HTERT RPE-1 (cell line): Measurements from ENCODE around the gene SERF2.
"Not testable (repeated sequence)": the region's sequence is repeated elsewhere in the genome, so short reads cannot be mapped to it uniquely, and the experiment has no call there.

Experiments used
- in situ Hi-C: fragments of 300-500 bp; cut with MboI; formaldehyde crosslinking; loops from 4 replicates; pipeline ENCODE4 v1.14.3; 2020; ENCODE audit warnings: low sequenced_read_pairs

SERF2 gene

DNA sequence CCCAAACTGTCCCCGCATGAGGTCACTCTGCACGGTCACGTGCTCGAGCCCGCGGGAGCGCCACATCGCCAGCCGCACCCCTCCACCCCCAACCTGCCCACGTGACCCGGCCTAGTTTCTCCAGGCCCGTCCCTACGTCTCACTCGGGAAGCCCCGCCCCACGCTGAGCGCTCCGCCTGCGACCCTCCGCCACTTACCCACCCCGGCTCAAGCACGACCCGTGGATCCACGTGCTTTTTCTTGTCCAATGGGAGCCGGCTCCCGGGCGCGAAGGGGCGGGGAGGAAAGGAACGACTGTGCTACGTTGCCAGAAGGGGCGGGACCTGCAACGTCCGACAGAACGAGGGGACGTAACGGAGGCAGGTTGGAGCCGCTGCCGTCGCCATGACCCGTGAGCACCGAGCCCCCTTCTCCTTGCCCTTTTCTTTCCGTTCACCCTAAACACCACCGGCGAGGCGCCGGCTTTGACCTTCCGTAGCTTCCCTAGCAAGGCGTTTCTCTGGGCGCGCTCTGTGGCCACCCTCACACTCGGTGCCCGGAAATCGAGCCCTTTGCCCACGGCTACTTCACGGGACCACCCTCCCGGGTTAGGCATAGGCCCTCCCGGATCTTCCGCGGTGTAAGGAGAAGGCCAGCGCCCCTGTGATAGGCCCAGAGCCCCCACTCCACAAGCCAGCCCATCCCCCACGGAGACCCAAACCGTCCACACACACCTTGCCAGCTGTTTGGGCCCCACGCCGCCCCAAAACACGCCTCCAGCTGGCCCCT lies at the start of gene SERF2:
Gene SERF2 (plus strand): TSS at position 328 of the 768 bp plus-strand sequence. CDS start 57 bp downstream, at position 385.
- in situ Hi-C loops: no loop called here

DNA sequence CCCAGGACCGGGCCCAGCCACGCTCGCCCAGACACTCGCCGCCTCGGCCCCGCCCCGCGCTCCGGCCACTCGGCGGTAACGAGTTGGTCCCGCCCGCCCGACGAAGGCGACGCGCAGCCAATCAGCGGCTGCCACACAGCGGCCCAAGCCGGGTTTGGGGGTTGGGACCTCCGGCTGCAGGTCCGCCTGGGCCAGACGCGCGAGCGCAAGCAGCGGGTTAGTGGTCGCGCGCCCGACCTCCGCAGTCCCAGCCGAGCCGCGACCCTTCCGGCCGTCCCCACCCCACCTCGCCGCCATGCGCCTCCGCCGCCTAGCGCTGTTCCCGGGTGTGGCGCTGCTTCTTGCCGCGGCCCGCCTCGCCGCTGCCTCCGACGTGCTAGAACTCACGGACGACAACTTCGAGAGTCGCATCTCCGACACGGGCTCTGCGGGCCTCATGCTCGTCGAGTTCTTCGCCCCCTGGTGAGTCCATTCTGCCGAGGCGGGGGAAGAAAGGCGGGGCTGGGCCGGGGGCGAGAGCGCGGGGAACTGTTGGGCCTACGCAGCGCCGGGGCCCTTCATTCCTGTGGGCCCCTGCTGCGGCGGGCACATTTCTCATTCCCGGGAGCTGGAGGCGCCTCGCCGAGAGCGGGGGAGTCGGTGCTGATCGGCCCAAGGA lies 45.7 kb upstream of the SERF2 start, which contains the start of gene PDIA3:
Gene PDIA3 (plus strand): TSS at position 194 of the 658 bp plus-strand sequence. CDS start 102 bp downstream, at position 296.
- in situ Hi-C loops: not testable (repeated sequence)

DNA sequence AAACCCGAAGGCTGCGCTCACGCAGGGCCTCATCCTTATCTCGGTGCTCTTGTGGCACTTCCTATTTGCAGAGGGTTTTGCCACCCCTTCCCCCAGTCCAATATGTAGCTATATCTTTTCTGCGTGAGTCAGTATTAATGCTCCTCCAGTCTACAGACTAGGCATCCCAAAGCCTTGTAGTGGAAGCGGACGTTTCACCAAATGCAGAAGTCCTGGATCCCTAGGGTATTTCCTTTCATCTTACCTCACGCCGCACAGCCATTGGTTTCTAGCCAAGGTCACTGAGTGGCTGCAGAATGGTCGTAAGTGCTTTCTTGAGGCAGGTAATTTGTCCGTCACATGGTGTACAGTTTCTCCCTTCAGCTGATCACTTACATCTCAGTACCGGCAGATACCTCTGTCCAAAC lies 45.2 kb upstream of the SERF2 start:
- in situ Hi-C loops: not testable (repeated sequence)

DNA sequence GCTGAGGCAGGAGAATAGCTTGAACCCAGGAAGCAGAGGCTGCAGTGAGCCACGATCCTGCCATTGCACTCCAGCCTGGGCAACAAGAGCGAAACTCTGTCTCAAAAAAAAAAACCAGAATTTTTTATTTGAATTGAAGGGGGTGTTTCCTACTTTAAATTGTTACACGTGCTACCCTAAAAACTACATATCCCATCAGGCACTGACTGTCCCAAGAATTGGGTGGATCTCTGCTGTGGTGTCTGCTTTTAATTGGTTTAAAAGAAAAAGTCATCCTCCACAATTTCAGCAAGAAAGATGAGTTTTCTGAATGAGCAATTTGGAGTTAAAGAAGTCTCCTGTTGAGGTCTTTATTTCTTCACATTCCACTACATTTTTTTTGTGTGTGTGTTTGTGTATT lies 43.7 kb upstream of the SERF2 start:
- in situ Hi-C loops: no loop called here

DNA sequence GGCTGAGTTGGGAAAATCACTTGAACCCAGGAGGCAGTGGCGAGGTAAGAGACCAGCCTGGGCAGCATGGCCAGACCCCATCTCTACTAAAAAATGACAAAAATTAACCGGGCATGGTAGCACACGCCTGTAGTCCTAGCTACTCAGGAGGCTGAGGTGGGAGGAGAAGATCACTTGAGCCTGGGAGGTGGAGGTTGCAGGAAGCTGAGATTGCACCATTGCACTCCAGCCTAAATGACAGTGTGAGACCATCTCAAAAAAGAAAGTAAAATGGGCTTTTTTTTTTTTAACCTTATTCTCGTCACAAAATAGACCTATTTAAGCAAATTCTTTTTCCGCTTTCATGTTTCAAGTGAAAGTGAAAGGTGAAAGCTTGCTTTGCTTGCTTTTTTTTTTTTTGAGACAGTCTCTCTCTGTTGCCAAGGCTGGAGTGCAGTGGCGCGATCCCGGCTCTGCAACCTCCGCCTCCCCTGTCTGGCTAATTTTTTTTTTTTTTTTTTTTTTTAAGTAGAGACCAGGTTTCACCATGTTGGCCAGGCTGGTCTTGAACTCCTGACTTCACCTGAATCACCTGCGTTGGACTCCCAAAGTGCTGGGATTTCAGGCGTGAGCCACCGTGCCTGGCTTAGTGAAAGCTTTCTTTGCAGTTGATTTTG lies 42.3 kb upstream of the SERF2 start:
- in situ Hi-C loops: no loop called here

DNA sequence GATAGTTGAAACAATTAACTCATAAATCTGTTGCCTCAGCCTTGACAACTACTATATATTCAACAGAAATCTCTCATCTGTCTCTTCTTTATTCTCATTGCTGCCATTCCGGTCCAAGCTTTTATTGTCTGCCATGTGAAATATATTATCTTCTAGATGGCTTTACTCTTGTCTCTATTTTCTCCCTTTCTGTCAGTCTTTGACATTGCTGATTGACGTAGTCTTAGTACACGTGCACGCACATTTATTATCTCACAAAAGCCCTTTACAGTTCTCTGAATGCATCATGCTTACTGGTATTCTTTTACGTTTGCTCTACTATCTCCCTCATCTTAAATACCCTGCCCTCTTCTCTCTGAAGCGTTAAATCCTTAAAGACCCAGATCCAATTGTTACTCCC lies 40.2 kb upstream of the SERF2 start:
- in situ Hi-C loops: no loop called here

DNA sequence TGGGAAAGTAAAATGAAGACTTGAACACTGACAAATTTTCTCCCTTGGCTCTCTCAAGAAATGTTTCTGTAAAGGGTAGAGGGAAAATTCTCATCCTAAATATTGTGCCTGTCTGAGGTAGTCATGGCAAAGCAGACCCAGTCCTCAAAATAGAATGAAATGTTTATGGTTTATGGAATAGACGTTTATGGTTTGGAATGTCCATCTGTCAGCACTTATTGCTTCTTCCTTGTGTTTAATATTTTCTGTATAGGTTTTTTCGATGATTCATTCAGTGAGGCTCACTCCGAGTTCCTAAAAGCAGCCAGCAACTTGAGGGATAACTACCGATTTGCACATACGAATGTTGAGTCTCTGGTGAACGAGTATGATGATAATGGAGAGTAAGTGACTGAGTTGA lies 29.3 kb upstream of the SERF2 start:
- in situ Hi-C loops: no loop called here

DNA sequence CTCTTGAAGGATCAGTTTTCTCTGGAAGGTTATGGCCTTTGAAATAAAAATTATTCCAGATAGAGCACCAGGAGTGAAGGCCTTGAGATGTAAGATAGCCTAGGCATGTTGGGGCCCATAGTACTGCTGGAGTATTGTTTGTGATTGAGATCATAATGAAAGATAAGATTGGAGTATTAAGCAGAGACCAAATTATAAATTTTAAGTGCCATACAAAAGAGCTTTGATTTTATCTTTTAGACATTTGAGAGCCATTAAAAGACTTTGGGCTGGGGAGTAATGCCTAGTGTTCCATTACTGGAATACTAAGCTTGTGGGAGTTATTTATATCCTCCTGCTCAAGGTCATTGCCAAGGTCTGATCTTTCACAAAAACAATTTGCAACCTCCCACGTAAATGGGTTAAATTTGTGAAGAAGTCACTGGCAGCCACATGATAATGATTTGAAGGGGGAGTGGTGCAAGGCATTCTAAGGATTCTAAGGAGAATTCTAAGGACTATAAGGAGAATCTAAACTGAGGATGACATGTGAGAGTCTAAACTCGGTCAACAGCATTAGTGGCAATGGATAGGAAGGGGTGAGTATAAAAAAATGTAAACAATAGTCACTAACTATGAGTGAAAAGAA lies 28.2 kb upstream of the SERF2 start:
- in situ Hi-C loops: no loop called here

DNA sequence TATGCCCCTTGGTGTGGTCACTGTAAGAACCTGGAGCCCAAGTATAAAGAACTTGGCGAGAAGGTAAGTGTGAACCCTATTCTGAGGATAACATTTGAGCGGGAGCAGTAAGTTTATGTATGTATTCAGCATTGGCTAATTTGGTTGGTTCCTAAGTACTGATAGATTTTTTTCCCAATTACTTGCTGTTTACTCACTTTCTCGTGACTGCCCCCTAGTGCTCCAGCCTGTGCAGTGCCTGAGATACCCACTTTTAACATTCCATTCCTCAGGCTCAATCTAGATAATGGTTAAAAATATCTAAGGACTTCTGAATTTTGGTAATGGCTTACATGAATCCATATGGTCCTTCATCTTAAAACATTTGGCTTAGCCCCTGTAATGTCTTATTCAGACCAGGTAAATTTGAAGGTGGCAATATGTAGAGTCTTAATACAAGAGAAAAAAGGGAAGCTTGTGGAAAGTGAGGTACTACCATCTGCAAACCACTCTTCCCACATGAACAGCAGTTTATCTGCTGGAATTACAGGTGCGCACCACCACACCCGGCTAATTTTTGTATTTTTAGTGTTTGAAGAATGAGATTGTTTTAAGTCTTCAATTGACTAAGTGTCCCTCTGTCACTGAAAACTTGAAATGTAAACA lies 22.4 kb upstream of the SERF2 start:
- in situ Hi-C loops: no loop called here

DNA sequence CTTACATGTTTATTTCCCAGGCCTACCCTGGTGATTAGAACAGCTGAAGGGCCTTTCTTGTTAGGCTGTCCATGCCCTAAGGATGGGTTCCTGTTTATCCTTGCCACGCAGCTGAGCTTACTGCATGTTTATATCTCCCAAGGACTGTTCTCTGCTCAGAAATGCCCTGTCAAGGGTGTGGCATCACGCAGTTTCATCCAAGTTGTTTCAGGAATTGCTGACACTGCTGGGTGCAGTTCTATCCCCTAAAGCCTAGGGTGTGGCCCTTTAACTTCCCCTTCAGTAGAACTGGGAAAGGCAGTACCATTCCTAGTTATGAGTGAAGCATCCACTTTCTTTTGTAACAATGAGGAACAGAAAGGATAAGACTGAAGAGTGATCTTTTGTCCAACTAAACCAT lies 20.3 kb upstream of the SERF2 start:
- in situ Hi-C loops: no loop called here

DNA sequence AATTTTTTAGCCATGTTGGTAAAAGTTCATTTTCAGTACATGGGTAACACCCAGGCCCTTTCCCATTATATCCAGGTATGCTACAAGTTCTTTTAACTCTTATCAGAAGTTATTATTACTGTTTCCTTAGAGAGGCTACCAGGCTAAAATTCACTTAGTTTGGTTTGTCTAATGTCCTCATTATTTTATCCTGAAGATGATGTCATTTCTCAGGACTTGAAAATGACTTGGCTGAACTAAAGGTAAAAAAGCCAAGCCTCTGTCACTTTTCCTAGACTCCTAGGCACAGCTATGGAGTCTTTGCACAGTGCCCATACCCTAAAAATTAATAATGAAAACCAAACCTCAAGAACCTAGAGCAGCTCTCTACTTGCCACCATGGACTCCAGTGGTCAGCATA lies 19.5 kb upstream of the SERF2 start:
- in situ Hi-C loops: no loop called here

DNA sequence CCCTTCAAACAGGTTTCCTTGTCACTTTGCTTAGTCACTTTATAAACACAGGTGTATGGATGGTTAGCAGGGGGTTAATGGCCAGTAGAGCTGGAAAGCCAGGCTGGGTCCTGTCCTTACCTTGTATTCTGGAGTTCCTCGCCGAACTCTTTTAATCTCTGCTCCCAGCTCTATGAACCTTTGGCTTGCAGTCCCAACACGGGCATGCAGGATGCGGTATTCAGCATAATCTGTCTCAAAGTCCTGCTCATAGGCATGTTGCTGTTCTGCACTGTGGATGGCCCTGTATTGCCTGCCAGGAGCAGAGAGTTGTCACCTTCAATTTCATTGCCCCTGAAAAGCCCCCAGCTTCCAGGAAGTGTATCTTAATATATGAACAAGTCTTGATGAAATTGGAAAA lies 18.1 kb upstream of the SERF2 start:
- in situ Hi-C loops: no loop called here

DNA sequence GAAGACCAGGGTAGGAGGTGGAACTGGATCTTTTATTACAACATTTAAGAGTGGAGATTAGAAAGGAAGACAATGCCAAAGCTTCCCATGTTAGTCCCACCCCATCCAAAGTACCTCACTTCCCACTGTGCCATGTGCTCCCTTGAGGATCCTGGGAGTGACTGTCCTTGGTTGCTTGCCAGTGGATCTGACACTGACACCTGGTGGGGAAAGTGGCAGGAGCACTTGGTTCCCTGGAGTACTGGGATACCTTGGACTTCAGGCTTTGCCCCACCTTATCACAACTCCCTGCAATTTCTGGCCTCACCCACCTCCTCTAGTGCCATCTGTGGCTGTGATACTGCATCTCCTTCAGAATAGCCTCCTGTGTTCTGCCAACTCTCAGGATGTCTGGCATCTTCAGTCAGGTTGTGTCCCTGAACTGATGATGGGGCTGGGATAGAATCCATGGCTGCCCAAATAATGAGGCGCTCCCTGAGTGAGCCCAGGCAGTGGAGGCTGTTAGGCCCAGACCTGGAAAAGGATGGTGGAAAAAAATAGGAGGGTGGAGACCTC lies 16.6 kb upstream of the SERF2 start:
- in situ Hi-C loops: no loop called here

DNA sequence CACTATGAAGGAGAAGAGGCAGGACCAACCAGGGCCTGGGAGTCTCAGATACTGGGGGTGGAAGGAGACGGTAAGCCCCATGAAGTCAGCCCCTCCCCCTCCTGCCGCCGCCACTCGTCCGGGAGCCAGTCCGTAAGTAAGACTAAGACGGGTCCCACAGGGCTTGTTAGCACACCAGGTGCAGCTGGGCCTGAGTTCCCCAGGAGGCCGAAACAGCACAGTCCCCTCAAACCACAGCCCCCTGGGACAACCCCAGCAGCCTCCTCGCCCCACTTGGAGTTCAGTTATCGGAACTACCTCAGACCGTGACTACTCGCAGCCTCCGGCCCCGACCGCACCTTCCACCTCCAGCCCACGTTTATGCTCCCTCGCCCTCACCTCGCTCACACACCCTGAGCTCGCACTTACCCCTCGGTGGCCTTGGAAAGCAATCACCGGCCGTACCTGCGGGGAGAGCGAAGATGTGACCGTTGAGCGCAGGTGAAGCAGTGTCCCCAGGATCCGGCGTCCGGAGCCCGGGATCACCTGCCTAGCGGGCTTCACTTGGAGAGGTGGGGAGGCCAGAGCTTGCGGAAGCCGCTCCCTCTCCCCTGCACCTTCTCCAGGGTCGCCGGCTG lies 15.9 kb upstream of the SERF2 start:
- in situ Hi-C loops: no loop called here

DNA sequence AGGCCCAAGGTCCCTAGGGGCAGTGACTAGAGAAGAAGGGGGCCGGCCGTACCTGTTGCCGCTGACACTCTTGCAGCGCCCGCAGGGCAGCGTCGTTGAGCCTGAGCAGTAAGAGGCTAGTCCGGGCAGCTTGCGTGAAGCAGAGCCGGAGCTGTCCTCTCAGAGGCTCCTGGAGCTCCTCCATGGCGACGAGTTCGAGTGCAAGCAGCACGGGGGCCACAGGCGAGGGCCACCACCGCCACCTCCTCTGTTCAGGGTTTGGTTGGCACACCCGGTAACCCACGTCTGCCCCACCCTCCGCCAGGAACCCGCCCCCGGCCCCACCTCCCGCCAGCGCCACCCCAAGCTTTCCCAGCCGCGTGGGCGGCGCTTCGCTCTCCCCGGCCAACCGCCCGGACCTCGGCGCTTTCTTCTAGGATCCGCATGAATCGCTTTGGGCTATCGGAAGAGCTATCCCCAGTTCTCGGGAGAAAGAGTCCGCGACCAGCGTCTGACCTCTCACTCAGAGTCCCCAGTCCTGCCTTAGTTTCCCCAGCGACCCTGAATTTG lies 15.3 kb upstream of the SERF2 start, which contains the start of gene ELL3:
Gene ELL3 (minus strand): TSS at position 249 of the 549 bp plus-strand sequence. CDS start 65 bp downstream, at position 184.
- in situ Hi-C loops: no loop called here

DNA sequence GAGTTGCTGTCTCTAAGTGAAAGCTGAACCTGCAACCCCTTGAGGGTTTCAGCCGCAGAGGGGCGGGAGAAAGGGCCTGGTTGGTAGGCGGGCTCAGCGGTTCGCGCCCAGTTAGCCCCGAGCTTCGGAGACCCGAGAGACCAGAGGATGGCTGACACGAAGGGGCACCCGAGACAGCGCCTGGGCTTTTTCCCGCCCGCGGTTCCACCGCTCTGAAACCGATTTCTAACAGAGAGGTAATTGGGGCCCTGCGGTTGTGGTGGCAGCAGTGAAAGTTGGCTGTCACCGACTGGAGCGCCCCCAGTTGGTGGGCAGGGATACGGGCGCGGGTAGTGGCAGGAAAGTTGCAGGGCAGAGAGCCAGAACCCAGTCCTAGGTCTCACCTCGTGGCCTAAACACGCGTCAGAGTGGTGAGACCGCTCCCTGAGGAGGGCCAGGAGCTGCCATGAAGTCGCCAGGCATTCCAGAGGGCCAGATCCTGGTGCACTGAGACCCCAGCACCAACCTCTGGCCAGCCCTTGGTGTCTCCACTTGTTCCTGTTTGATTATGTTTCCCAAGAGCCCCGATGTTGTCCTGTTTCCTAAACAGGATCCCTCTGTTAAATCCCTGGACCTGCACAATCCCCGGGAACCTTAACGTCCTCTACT lies 14.7 kb upstream of the SERF2 start:
- in situ Hi-C loops: no loop called here

DNA sequence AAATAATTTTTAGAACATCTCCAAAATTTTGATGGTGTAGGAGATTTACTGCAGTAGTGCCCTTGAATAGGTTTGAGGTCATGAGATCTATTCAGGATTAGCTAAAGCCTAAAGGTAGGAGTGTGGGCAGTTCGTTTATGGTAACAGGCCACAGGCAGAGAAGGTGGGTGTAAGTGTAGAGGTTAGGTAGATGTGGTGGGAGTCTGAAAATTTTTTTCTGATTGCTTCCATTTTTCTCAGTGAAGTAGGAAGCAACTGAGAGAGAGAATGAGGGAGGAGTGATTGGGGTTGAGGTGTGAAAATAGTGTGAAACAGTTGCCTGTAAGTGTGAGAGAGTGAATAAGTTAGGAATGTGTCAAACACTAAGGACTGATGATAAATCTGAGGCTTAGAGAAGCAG lies 13.1 kb upstream of the SERF2 start:
- in situ Hi-C loops: no loop called here

DNA sequence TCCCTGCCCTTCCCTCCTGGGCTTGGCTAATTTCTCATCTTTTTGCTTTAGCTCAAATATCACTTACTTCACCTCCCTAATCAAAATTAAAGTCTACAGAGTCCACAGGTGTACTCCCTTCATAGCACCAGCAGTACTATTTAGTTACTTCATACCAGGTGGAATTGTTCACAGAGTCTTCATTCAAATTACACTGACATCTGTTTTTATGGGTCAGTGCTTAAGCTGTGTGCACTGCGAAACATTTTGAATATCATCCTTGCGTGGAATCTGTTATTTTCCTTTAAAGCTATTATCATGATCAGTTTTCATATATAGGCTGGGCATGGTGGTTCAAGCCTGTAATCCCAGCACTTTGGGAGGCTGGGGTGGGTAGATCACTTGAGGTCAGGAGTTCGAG lies 2.7 kb upstream of the SERF2 start:
- in situ Hi-C loops: no loop called here

DNA sequence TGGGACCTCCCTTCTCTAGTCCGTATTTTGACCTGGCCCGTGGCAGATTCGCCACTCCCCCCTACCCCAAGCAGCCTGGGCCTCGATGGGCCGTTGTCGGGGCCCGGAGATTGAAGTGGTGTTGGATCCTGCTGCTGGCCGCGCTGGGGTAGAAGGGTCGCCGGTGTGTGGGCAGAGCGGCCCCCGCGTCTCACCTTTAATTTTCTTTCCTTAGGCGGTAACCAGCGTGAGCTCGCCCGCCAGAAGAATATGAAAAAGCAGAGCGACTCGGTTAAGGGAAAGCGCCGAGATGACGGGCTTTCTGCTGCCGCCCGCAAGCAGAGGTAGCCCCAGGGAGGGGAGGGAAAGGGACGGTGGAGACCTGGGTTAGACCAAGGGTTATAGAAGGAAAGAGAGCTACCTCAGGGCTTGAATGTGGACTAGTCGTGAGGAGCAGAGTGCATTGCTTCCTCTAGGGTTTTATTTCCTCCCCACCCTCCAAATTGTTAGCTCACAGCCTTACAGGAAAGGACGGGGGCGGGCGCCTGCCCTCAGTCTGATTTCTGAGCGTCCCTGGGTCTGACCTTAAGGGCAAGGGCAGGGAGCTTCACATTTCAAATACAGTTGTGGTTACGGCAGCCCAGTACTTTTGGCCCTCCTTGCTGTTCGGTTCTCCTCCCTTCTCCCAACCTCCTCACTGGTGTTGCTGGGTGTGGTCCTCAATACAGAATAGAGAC lies 799 bp downstream of the SERF2 start:
- in situ Hi-C loops: no loop called here
